Fibroblast of skin of scalp (primary cell): ENCODE measurements around the gene FERMT3.

Source experiments
- DNase-seq: peaks from one replicate; pipeline ENCODE4 v3.0.0-alpha.2; 2013

The FERMT3 gene

GRCh38 chr11:64186492-64187165 lies 19.9 kb upstream of the FERMT3 start:
- no peak for DNase-seq

- no peak for DNase-seq
These were observed 14.1 kb upstream of the FERMT3 start for GRCh38 chr11:64192434-64192833.

GRCh38 chr11:64196626-64197025 lies 9.9 kb upstream of the FERMT3 start:
- no peak for DNase-seq

- DNase-seq: no peak
These were observed 8.0 kb upstream of the FERMT3 start for GRCh38 chr11:64198511-64198910.

- no peak for DNase-seq
These were observed 5.0 kb upstream of the FERMT3 start for GRCh38 chr11:64201543-64201942.

GRCh38 chr11:64202992-64203391 lies 3.5 kb upstream of the FERMT3 start:
- DNase-seq: no peak

GRCh38 chr11:64203421-64204079 lies 3.0 kb upstream of the FERMT3 start:
- no peak for DNase-seq

GRCh38 chr11:64204080-64204440 lies 2.5 kb upstream of the FERMT3 start:
- DNase-seq: no peak

GRCh38 chr11:64204464-64204989 lies 2.0 kb upstream of the FERMT3 start:
- DNase-seq: peak; percentile 95

GRCh38 chr11:64207256-64208085 lies 950 bp downstream of the FERMT3 start:
- DNase-seq: peak; percentile 82

- DNase-seq: no peak
These were observed 1.7 kb downstream of the FERMT3 start for GRCh38 chr11:64208086-64208795.

- DNase-seq: no peak
These were observed 2.5 kb downstream of the FERMT3 start for GRCh38 chr11:64208796-64209562.

GRCh38 chr11:64209563-64209843 lies 3.0 kb downstream of the FERMT3 start:
- no peak for DNase-seq

GRCh38 chr11:64210301-64211020 lies 3.9 kb downstream of the FERMT3 start:
- no peak for DNase-seq

- no peak for DNase-seq
These were observed 4.8 kb downstream of the FERMT3 start for GRCh38 chr11:64211181-64211872.

GRCh38 chr11:64216879-64217278 lies 10.4 kb downstream of the FERMT3 start:
- no peak for DNase-seq

- DNase-seq: no peak
These were observed 12.3 kb downstream of the FERMT3 start for GRCh38 chr11:64218628-64219353.

GRCh38 chr11:64219354-64219684 lies 12.8 kb downstream of the FERMT3 start:
- no peak for DNase-seq

- DNase-seq: no peak
These were observed 13.2 kb downstream of the FERMT3 start for GRCh38 chr11:64219755-64220154.

- no peak for DNase-seq
These were observed 13.8 kb downstream of the FERMT3 start for GRCh38 chr11:64220271-64220670.
